Ectodermal cell (in vitro differentiated cells): ENCODE measurements around the gene BEST1.
"Not testable (repeated sequence)": the region's sequence is repeated elsewhere in the genome, so short reads cannot be mapped to it uniquely, and the experiment has no call there.

Experiments used
- H3K27ac ChIP-seq: 2 replicates; pipeline ENCODE4 v1.7.0; 2013; ENCODE audit warnings: mild to moderate bottlenecking, low read depth, low read length; ENCODE audit not compliant: insufficient read depth, poor library complexity, severe bottlenecking
- H3K27me3 ChIP-seq: 2 replicates; pipeline ENCODE4 v1.7.0; 2013; ENCODE audit warnings: mild to moderate bottlenecking, low read length; ENCODE audit not compliant: insufficient read depth, control insufficient read depth, poor library complexity, severe bottlenecking
- H3K36me3 ChIP-seq: one replicate; pipeline ENCODE4 v1.7.0; 2013; ENCODE audit warnings: low read length; ENCODE audit not compliant: control insufficient read depth, insufficient read depth
- H3K4me1 ChIP-seq: one replicate; pipeline ENCODE4 v1.7.0; 2013; ENCODE audit warnings: low read length; ENCODE audit not compliant: control insufficient read depth, insufficient read depth
- H3K4me3 ChIP-seq: 2 replicates; pipeline ENCODE4 v1.7.0; 2013; ENCODE audit warnings: low read depth, low read length, control low read depth; ENCODE audit not compliant: insufficient read depth
- H3K9me3 ChIP-seq: 2 replicates; pipeline ENCODE4 v1.7.0; 2013; ENCODE audit warnings: mild to moderate bottlenecking, low read length, moderate library complexity; ENCODE audit not compliant: control insufficient read depth
- WGBS, 2 experiments: methylation state at CpG; one replicate each; pipeline ENCODE4 v1.1.7; 2013; ENCODE audit warnings: missing lambda C conversion rate in 2 of 2; 5-methylcytosine and 5-hydroxymethylcytosine counted together

The BEST1 gene

GRCh38 chr11:61946894-61947293 is 3.3 kb upstream of the BEST1 start:
- Histone ChIP-seq H3K4me1 (peaks cover 3% of the 10 kb centered on the region), H3K4me3 (no peak overlapping the region), H3K27me3 (no peaks in the 10 kb centered on the region), H3K36me3 (no peaks in the 10 kb centered on the region), H3K27ac (no peak overlapping the region), H3K9me3 (peaks cover 2% of the 10 kb centered on the region)
- 93 to 95% methylated on average over 5 of the region's 5 CpGs for WGBS, 2 experiments

GRCh38 chr11:61947486-61948210 is 2.5 kb upstream of the BEST1 start:
- WGBS, 2 experiments, result 14% methylated on average over 8 of the region's 8 CpGs
- Histone ChIP-seq H3K27me3 (no peaks in the 10 kb centered on the region), H3K27ac (no peak overlapping the region), H3K4me1 (peaks cover 3% of the 10 kb centered on the region), H3K9me3 (peaks cover 2% of the 10 kb centered on the region), H3K4me3 (no peak overlapping the region), H3K36me3 (no peaks in the 10 kb centered on the region)

DNA sequence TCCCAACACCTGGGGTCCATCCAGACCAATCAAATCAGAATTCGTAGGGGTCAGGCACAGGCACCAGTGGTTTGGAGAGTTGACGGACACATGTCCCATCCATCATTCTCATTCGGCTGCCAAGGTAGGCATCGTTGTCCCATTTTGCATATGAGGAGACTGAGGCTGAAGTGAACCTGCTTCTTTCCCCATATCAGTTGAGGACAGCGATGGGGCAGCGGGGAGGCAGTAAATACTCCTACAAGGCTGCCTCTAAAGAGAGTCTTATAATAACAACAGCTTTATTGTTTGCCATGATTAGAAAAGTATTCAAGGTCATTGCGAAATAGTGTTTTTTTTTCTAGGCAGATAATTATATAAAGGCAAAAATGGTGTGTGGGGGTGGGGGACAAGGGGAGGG is 1.6 kb upstream of the BEST1 start:
- H3K4me3 ChIP-seq, result no peak overlapping the region

DNA sequence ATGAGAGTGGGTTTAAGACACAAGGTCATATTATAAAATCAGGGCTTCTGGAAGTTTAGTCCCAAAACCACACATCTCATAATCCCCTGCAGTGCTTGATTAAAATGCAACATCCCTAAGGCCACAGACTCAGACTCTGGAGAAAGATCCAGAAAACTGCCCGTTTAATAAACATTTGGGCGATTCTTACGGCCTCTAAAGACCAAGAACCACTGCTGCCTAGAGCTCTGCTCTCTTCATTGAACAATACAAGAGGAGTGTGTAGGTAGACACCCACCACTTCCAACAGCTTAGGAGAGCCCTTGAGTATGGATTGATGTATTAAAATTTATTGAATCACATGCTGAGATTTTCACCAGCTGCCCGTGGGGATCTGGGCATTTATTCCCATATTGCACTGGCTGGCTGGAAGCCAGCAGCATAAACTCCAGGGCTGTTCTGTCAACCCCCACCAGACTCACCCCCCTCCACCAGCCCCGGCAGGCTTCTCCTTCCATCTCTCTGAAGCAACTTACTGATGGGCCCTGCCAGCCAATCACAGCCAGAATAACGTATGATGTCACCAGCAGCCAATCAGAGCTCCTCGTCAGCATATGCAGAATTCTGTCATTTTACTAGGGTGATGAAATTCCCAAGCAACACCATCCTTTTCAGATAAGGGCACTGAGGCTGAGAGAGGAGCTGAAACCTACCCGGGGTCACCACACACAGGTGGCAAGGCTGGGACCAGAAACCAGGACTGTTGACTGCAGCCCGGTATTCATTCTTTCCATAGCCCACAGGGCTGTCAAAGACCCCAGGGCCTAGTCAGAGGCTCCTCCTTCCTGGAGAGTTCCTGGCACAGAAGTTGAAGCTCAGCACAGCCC is 749 bp upstream of the BEST1 start:
- no peaks in the 10 kb centered on the region for H3K9me3 ChIP-seq
- 78 to 79% methylated on average over 9 of the region's 9 CpGs for WGBS, 2 experiments
- H3K27me3 ChIP-seq, result peaks cover 8% of the 10 kb centered on the region
- no peak overlapping the region for H3K4me3 ChIP-seq
- H3K27ac ChIP-seq, result no peak overlapping the region
- peaks cover 3% of the 10 kb centered on the region for H3K4me1 ChIP-seq
- H3K36me3 ChIP-seq, result no peaks in the 10 kb centered on the region

More for the DNA sequence above, 1.6 kb upstream of the BEST1 start:
- Histone ChIP-seq H3K9me3 (no peaks in the 10 kb centered on the region), H3K36me3 (no peaks in the 10 kb centered on the region), H3K27me3 (no peaks in the 10 kb centered on the region), H3K4me1 (peaks cover 3% of the 10 kb centered on the region), H3K27ac (no peak overlapping the region)
- WGBS, 2 experiments, result 91 to 96% methylated on average over 7 of the region's 7 CpGs

- no peak overlapping the region for H3K4me3 ChIP-seq
- no peak overlapping the region for H3K27ac ChIP-seq
- 93 to 95% methylated on average over 11 of the region's 11 CpGs for WGBS, 2 experiments
- H3K36me3 ChIP-seq, result no peaks in the 10 kb centered on the region
- H3K27me3 ChIP-seq, result peaks cover 30% of the 10 kb centered on the region
- no peaks in the 10 kb centered on the region for H3K9me3 ChIP-seq
- H3K4me1 ChIP-seq, result peaks cover 8% of the 10 kb centered on the region
Measured at GRCh38 chr11:61951484-61952135, 1.5 kb downstream of the BEST1 start.

- Histone ChIP-seq H3K4me1 (peaks cover 5% of the 10 kb centered on the region), H3K4me3 (no peak overlapping the region), H3K27me3 (peaks cover 36% of the 10 kb centered on the region), H3K9me3 (no peaks in the 10 kb centered on the region), H3K36me3 (no peaks in the 10 kb centered on the region), H3K27ac (no peak overlapping the region)
- 90 to 91% methylated on average over 3 of the region's 3 CpGs for WGBS, 2 experiments
Measured at GRCh38 chr11:61952882-61953281, 2.7 kb downstream of the BEST1 start.

DNA sequence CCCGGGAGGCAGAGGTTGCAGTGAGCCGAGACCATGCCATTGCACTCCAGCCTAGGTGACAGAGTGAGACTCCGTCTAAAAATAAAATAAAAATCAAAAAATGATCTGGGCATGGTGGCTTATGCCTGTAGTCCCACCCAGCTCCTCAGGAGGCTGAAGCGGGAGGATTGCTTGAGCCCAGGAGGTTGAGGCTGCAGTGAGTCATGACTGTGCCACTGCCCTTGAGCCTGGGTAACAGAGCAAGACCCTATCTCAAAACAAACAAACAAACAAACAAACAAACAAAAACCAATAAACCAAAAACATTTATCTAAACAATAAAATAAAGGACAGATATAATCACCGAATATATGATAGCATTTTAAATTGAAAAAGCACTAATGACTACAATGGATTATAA is 3.5 kb downstream of the BEST1 start:
- H3K4me3 ChIP-seq, H3K4me1 ChIP-seq, H3K9me3 ChIP-seq, H3K36me3 ChIP-seq, H3K27ac ChIP-seq: not testable (repeated sequence)
- WGBS, 2 experiments, result 92 to 95% methylated on average over 5 of the region's 5 CpGs
- peaks cover 36% of the 10 kb centered on the region for H3K27me3 ChIP-seq

- no peak overlapping the region for H3K4me3 ChIP-seq
- peaks cover 5% of the 10 kb centered on the region for H3K4me1 ChIP-seq
- peaks cover 36% of the 10 kb centered on the region for H3K27me3 ChIP-seq
- no peaks in the 10 kb centered on the region for H3K36me3 ChIP-seq
- WGBS, 2 experiments, result 95% methylated on average over 9 of the region's 9 CpGs
- no peak overlapping the region for H3K27ac ChIP-seq
- H3K9me3 ChIP-seq, result no peaks in the 10 kb centered on the region
Measured at GRCh38 chr11:61954106-61954850, 4.1 kb downstream of the BEST1 start.

DNA sequence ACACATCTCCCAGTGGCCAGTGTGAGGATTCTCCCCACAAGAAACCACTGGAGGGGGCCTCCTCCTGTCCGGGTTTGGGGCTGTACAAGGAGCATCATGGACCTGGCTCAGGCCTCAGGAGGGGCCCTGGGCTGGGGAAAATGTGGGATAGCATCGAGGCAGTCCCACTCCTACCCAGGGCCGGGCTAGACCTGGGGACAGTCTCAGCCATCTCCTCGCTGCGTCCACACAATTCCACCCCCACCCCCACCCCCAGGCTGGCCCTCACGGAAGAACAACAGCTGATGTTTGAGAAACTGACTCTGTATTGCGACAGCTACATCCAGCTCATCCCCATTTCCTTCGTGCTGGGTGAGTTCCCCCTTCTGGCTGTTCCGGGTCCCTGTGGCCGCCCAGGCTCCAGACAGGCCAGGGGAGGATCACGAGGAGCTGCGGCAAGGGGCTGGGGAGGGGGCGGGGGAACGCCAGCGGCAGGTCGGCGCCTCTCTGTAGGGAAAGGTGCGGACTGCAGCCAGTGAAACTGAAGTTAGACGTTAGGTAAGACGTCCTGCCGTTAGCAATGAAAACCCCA is 4.8 kb downstream of the BEST1 start:
- H3K4me3 ChIP-seq, result peak overlapping the region; percentile 1
- WGBS, 2 experiments, result 10 to 14% methylated on average over 21 of the region's 21 CpGs
- no peaks in the 10 kb centered on the region for H3K36me3 ChIP-seq
- peaks cover 5% of the 10 kb centered on the region for H3K4me1 ChIP-seq
- no peaks in the 10 kb centered on the region for H3K9me3 ChIP-seq
- peaks cover 36% of the 10 kb centered on the region for H3K27me3 ChIP-seq
- H3K27ac ChIP-seq, result no peak overlapping the region
